Fibroblast of skin of abdomen (primary cell): ENCODE measurements around the gene PEPD.

Experiments used
- DNase-seq: peaks from one replicate; pipeline ENCODE4 v3.0.0-alpha.2; 2013

The PEPD gene

GRCh38 chr19:33420821-33421220 lies 100.8 kb downstream of the PEPD start:
- DNase-seq, result no peak

- DNase-seq, result no peak
Measured at GRCh38 chr19:33419788-33420130, 101.8 kb downstream of the PEPD start.

- no peak for DNase-seq
Measured at GRCh38 chr19:33418871-33419787, 102.5 kb downstream of the PEPD start.

- no peak for DNase-seq
Measured at GRCh38 chr19:33418461-33418860, 103.1 kb downstream of the PEPD start.

- no peak for DNase-seq
Measured at GRCh38 chr19:33417751-33418150, 103.8 kb downstream of the PEPD start.

- peak; percentile 61 for DNase-seq
Measured at GRCh38 chr19:33416307-33417215, 105.0 kb downstream of the PEPD start.

GRCh38 chr19:33414667-33415605 lies 106.7 kb downstream of the PEPD start:
- no peak for DNase-seq

GRCh38 chr19:33413868-33414666 lies 107.5 kb downstream of the PEPD start:
- no peak for DNase-seq

GRCh38 chr19:33413426-33413725 lies 108.2 kb downstream of the PEPD start:
- no peak for DNase-seq

- no peak for DNase-seq
Measured at GRCh38 chr19:33412601-33413425, 108.8 kb downstream of the PEPD start.

- no peak for DNase-seq
Measured at GRCh38 chr19:33411621-33412180, 109.9 kb downstream of the PEPD start.

GRCh38 chr19:33410915-33411401 lies 110.6 kb downstream of the PEPD start:
- DNase-seq, result no peak

- DNase-seq, result no peak
Measured at GRCh38 chr19:33409906-33410685, 111.5 kb downstream of the PEPD start.

- no peak for DNase-seq
Measured at GRCh38 chr19:33408538-33409434, 112.8 kb downstream of the PEPD start.

- DNase-seq, result no peak
Measured at GRCh38 chr19:33408116-33408515, 113.5 kb downstream of the PEPD start.

- DNase-seq, result no peak
Measured at GRCh38 chr19:33407716-33408115, 113.9 kb downstream of the PEPD start.

- DNase-seq, result no peak
Measured at GRCh38 chr19:33407140-33407551, 114.4 kb downstream of the PEPD start.

GRCh38 chr19:33406521-33407139 lies 115.0 kb downstream of the PEPD start:
- DNase-seq, result peak; percentile 47
